Peyer's patch (tissue), 4 donors: ENCODE data around the gene TEX19.

Experiments
- POLR2A ChIP-seq, 2 donors: fragments of 450-650 bp; IDR thresholded peaks; one replicate each; pipeline ENCODE4 v1.5.1; 2017; ENCODE audit warnings: antibody characterized with exemption in 2 of 2, mild to moderate bottlenecking in 2 of 2, moderate library complexity in 2 of 2
- TF ChIP-seq, protein P1 (sequence below), 6 experiments: fragments of 450-650 bp in 4 of 6; fragments of 200-600 bp in 2 of 6; sonication (generic) in 1 of 6; IDR thresholded peaks; one replicate each; pipeline ENCODE4 v1.5.1; 2017 to 2019; ENCODE audit warnings: antibody characterized with exemption in 6 of 6, mild to moderate bottlenecking in 3 of 6, moderate library complexity in 1 of 6

DNA sequence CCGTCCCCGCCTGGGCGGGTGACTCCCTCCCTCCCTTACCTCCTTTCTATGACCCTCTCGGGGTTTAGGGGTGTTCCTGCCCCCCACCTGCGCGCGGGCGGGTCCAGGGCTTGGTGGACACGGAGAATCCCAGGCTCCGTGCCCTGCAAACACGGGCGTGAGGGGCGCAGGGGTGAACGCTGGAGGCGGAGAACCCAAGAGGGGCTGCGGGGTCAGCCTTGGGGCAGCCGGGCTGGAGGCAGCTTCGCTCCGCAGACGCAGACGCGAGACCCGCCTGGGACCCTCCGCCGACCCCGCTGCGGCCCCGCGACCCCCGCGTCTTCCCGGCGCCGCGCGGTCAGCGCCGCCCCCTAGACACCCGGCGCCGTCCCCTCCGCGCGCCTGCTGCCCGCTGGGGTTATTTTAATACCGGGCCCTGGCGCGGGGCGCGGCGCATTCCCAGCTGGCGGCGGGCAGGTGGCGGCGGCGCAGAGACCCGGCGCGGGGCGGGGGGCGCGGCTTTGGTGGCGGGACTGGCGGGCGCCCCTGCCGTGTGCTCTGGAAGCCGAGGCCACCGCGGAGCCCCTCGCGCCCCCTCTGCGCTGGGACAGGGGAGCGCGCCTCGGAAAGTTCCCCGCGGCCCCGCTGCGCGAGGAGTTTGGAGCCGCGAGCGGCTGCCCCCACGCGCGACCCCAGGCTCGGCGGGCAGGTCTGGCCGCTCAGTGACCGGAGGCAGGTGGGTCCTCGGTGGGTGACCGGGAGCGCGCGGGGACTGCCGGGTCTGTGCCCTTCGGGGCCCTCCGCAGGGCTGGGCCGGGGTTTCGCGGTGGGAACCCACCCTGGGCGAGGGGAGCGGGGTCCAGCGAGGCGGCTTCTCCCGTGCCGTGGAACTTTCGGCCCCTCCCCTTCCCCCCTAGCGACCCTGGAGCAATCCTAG, 12.5 kb downstream of the TEX19 start, which contains the start of gene UTS2R:
- TF ChIP-seq, protein P1, sequence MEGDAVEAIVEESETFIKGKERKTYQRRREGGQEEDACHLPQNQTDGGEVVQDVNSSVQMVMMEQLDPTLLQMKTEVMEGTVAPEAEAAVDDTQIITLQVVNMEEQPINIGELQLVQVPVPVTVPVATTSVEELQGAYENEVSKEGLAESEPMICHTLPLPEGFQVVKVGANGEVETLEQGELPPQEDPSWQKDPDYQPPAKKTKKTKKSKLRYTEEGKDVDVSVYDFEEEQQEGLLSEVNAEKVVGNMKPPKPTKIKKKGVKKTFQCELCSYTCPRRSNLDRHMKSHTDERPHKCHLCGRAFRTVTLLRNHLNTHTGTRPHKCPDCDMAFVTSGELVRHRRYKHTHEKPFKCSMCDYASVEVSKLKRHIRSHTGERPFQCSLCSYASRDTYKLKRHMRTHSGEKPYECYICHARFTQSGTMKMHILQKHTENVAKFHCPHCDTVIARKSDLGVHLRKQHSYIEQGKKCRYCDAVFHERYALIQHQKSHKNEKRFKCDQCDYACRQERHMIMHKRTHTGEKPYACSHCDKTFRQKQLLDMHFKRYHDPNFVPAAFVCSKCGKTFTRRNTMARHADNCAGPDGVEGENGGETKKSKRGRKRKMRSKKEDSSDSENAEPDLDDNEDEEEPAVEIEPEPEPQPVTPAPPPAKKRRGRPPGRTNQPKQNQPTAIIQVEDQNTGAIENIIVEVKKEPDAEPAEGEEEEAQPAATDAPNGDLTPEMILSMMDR (IDR thresholded peaks at IDR 0.05): no peak
- no peak for TF ChIP-seq POLR2A (IDR thresholded peaks at IDR 0.05)
